Panc1 (cell line): ENCODE results near the gene PPM1G. TPM values are rescaled to one million over a fixed set of nuclear protein-coding genes. Genes with fewer than 3 reads are reported as not detected.

ENCODE experiments used
- ATAC-seq: fragments of 200-7000 bp; cut with Tn5 transposase; 2 replicates; pipeline ENCODE4 v1.9.1; 2020; ENCODE audit warnings: mild to moderate bottlenecking, moderate library complexity
- BruUV-seq: library from RNA; stranded (reverse); fragments of 400-500 nt; replicated peaks from 2 replicates; lab custom pipeline; 2021; lab: Mats Ljungman, UMichigan
- CTCF ChIA-PET: fragments of 300-600 bp; sonication (Branson Sonifier 250); formaldehyde crosslinking; loops from one replicate; lab custom pipeline; 2022; ENCODE audit warnings: antibody characterized with exemption; lab: Charles Lee
- POLR2A ChIA-PET: fragments of 300-600 bp; sonication (Branson Sonifier 250); formaldehyde crosslinking; loops from one replicate; lab custom pipeline; 2022; ENCODE audit warnings: antibody characterized with exemption; lab: Charles Lee
- DNase-seq: peaks from one replicate; pipeline ENCODE4 v3.0.0-alpha.2; 2010; ENCODE audit warnings: low read depth, low spot score
- H3K27ac ChIP-seq: 2 replicates; pipeline ENCODE4 v1.5.1; 2011; ENCODE audit warnings: mild to moderate bottlenecking, low read length, inconsistent platforms
- H3K27me3 ChIP-seq: fragments of 200-500 bp; sonication (Bioruptor generic); 2 replicates; pipeline ENCODE4 v1.6.0; 2014; ENCODE audit warnings: low read length, inconsistent platforms; ENCODE audit not compliant: control insufficient read depth, insufficient read depth
- H3K36me3 ChIP-seq: fragments of 200-500 bp; sonication (Bioruptor generic); 2 replicates; pipeline ENCODE4 v1.5.1; 2014; ENCODE audit warnings: inconsistent platforms, mild to moderate bottlenecking, low read length, moderate library complexity; ENCODE audit not compliant: control insufficient read depth, insufficient read depth
- H3K4me1 ChIP-seq: 2 replicates; pipeline ENCODE4 v1.5.1; 2011; ENCODE audit warnings: inconsistent platforms, mild to moderate bottlenecking, low read length, moderate library complexity; ENCODE audit not compliant: control insufficient read depth, insufficient read depth
- H3K4me3 ChIP-seq, 2 experiments: 2 replicates each; pipeline ENCODE4 v1.5.1; 2011 to 2012; ENCODE audit warnings: low read depth in 2 of 2, low read length in 2 of 2, mild to moderate bottlenecking in 2 of 2, inconsistent platforms in 1 of 2, moderate library complexity in 1 of 2
- H3K9me3 ChIP-seq: fragments of 200-500 bp; sonication (Bioruptor generic); 2 replicates; pipeline ENCODE4 v1.5.1; 2014; ENCODE audit warnings: low read depth, mild to moderate bottlenecking, inconsistent platforms, low read length, moderate library complexity; ENCODE audit not compliant: control insufficient read depth, insufficient read depth
- POLR2AphosphoS5 ChIP-seq: IDR thresholded peaks from 2 replicates; pipeline ENCODE4 v1.6.1; 2012; ENCODE audit warnings: mild to moderate bottlenecking, low read depth, low read length, moderate library complexity
- SIN3A ChIP-seq: IDR thresholded peaks from 2 replicates; pipeline ENCODE4 v1.6.1; 2012; ENCODE audit warnings: low read depth, mild to moderate bottlenecking, low read length, moderate library complexity, borderline replicate concordance; ENCODE audit not compliant: insufficient read depth
- TCF7L2 ChIP-seq: IDR thresholded peaks from 2 replicates; pipeline ENCODE4 v1.6.1; 2011; ENCODE audit warnings: mild to moderate bottlenecking, low read depth, low read length, inconsistent platforms
- in situ Hi-C: cut with HindIII; loops from 2 replicates; pipeline ENCODE4 v1.10.0; 2016; ENCODE audit warnings: low sequenced_read_pairs, low pct_unique_long_range_greater_than_20kb
- intact Hi-C: fragments of 100-400 bp; cut with micrococcal nuclease; formaldehyde crosslinking; loops from one replicate; pipeline ENCODE4 v1.10.0; 2022; ENCODE audit not compliant: unreplicated experiment
- total RNA-seq: library from RNA; stranded (reverse); gene quantifications from one replicate; pipeline ENCODE4 v1.2.1, GENCODE V29; 2021; ENCODE audit not compliant: unreplicated experiment
- TF ChIP-seq, protein P1 (sequence below), 2 experiments: IDR thresholded peaks; 2 replicates each; pipeline ENCODE4 v1.6.1; 2011 to 2012; ENCODE audit warnings: low read depth in 2 of 2, control low read depth in 1 of 2, low read length in 1 of 2, mild to moderate bottlenecking in 1 of 2, moderate library complexity in 1 of 2; ENCODE audit not compliant: insufficient read depth in 1 of 2
- TF ChIP-seq, protein P2 (sequence below): fragments of 450-650 bp; IDR thresholded peaks from 2 replicates; pipeline ENCODE4 v1.5.1; 2017; ENCODE audit warnings: mild to moderate bottlenecking

Gene PPM1G
- total RNA-seq, 1 experiment from 2014 or later, result 115 TPM

DNA sequence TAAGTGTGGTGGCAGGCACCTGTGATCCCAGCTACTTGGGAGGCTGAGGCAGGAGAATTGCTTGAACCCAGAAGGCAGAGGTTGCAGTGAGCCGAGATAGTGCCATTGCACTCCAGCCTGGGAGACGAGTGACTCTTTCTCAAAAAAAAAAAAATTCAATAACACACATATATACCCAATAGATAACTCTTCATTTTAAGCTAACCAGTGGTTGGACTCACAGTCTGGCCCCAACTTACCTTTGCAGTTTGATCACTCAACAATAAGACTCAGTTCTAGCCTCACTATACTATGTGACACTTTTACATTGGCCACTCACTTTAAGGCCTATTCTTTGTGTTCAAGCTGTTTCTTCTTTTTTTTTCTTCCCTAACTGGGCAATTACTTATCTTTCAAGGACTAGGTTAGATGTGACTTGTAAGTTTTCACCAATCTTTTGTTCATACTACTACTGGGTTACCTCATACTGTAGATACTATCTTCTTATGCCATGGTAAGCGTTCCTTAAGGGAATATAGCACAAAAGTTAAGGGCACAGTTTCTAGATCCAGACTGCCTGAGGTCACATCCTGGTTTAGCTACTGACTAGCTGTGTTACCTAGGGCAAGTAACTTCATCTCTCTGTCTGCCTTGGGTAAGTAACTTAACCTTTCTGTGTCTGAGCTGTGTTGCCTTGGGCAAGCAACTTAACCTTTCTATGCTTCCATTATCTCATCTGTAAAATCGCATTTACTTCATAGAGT is 46.5 kb downstream of the PPM1G start:
- ATAC-seq, result no peak
- TF ChIP-seq POLR2AphosphoS5 (no peak; the same call in 1 of the 2 replicates), SIN3A (no peak), TCF7L2 (no peak)
- TF ChIP-seq, protein P1, sequence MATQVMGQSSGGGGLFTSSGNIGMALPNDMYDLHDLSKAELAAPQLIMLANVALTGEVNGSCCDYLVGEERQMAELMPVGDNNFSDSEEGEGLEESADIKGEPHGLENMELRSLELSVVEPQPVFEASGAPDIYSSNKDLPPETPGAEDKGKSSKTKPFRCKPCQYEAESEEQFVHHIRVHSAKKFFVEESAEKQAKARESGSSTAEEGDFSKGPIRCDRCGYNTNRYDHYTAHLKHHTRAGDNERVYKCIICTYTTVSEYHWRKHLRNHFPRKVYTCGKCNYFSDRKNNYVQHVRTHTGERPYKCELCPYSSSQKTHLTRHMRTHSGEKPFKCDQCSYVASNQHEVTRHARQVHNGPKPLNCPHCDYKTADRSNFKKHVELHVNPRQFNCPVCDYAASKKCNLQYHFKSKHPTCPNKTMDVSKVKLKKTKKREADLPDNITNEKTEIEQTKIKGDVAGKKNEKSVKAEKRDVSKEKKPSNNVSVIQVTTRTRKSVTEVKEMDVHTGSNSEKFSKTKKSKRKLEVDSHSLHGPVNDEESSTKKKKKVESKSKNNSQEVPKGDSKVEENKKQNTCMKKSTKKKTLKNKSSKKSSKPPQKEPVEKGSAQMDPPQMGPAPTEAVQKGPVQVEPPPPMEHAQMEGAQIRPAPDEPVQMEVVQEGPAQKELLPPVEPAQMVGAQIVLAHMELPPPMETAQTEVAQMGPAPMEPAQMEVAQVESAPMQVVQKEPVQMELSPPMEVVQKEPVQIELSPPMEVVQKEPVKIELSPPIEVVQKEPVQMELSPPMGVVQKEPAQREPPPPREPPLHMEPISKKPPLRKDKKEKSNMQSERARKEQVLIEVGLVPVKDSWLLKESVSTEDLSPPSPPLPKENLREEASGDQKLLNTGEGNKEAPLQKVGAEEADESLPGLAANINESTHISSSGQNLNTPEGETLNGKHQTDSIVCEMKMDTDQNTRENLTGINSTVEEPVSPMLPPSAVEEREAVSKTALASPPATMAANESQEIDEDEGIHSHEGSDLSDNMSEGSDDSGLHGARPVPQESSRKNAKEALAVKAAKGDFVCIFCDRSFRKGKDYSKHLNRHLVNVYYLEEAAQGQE (IDR thresholded peaks at IDR 0.05; ENCODE audit: insufficient read depth in 1 of 2, low read depth in 2 of 2, low read length in 1 of 2), result no peak
- TF ChIP-seq, protein P2, sequence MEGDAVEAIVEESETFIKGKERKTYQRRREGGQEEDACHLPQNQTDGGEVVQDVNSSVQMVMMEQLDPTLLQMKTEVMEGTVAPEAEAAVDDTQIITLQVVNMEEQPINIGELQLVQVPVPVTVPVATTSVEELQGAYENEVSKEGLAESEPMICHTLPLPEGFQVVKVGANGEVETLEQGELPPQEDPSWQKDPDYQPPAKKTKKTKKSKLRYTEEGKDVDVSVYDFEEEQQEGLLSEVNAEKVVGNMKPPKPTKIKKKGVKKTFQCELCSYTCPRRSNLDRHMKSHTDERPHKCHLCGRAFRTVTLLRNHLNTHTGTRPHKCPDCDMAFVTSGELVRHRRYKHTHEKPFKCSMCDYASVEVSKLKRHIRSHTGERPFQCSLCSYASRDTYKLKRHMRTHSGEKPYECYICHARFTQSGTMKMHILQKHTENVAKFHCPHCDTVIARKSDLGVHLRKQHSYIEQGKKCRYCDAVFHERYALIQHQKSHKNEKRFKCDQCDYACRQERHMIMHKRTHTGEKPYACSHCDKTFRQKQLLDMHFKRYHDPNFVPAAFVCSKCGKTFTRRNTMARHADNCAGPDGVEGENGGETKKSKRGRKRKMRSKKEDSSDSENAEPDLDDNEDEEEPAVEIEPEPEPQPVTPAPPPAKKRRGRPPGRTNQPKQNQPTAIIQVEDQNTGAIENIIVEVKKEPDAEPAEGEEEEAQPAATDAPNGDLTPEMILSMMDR, result no peak
- Histone ChIP-seq H3K4me3 (no peak overlapping the region), H3K9me3 (no peaks in the 10 kb centered on the region), H3K36me3 (peaks cover 10% of the 10 kb centered on the region), H3K27ac (no peak overlapping the region), H3K27me3 (no peaks in the 10 kb centered on the region), H3K4me1 (no peaks in the 10 kb centered on the region)
- DNase-seq, result no peak
- intact Hi-C loops (no loop called here), in situ Hi-C loops (no loop called here)
- no TSS peak for BruUV-seq
- POLR2A ChIA-PET, result no interaction called here
- CTCF ChIA-PET, result no interaction called here

DNA sequence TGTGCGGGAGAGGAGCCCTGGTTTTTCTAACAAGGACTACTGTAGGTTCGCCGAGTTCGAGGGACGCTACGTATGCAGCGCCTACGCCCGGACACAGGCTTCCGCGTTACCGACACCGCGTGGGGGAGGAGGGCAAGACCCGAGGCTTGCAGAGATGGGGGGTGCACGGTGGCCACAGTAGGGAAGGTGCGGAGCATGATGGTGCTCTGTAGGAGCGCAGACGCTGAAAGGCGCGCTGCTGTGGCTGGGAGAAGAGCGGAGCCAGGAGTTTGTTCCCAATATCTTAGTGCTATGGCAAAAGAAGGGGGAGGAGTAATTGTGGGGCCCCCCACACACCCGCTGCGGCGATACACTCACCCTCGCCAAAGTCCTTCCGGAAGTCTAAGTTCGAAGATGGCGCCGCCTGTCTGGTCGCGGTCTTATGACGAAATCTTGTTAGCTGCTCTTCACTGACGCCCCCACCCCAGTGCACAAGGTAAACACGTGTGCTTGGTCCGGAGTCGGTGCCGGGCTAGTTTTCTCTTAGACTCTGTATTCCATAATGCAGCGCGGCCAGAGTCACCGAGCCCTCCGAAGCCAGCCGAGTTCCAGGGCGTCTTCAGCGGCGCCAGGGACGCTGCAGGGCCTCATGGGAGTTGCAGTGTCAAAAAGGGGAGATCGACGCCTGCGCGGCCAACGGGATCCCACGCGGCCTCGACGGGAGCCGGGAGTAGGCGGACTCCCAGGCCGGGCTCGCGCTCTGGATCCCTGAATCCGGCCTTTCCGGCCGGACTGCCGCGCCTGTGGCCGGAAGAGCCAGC is 52.8 kb downstream of the PPM1G start, which contains the start of gene GTF3C2:
TSS of gene GTF3C2 (minus strand) at position 383 of the 800 bp plus-strand sequence. CDS start 13,210 bp downstream, outside the sequence.
- Histone ChIP-seq H3K27ac (peak within 1 kb of the TSS; percentile 93), H3K36me3 (no peaks in the 10 kb centered on the region; the same call in 1 of the 2 replicates), H3K9me3 (no peaks in the 10 kb centered on the region), H3K4me3 (peak within 1 kb of the TSS; percentile 62 to 99), H3K27me3 (no peaks in the 10 kb centered on the region), H3K4me1 (peaks cover 19% of the 10 kb centered on the region)
- intact Hi-C loops, result no loop called here
- peak; percentile 95 for ATAC-seq
- ChIA-PET CTCF (no interaction called here), POLR2A (interaction anchor here (0.6 to 0.8 kb wide), 2 partner anchors 9 to 10 kb away, joined by 5 read pairs; no protein-coding TSS in a partner anchor)
- in situ Hi-C loops, result no loop called here
- TF ChIP-seq, protein P1 (IDR thresholded peaks at IDR 0.05; ENCODE audit: insufficient read depth in 1 of 2, low read depth in 2 of 2, low read length in 1 of 2), result no peak
- TF ChIP-seq TCF7L2, result peak; percentile 44; the same call in 1 of the 2 replicates
- peak; percentile 67 for TF ChIP-seq POLR2AphosphoS5
- TF ChIP-seq, protein P2, result no peak
- TF ChIP-seq SIN3A, result peak; percentile 70; the same call in 1 of the 2 replicates
- BruUV-seq, result TSS peak; percentile 70
- DNase-seq, result peak; percentile 91
